ENCODE data around the gene ZSWIM6. TPM values are rescaled to one million over a fixed set of nuclear protein-coding genes. Genes with fewer than 3 reads are reported as not detected.
"Not testable (repeated sequence)": the region's sequence is repeated elsewhere in the genome, so short reads cannot be mapped to it uniquely, and the experiment has no call there.

Gene ZSWIM6
- total RNA-seq, 1 experiment from 2014 or later, result 10.8 TPM

- no peak for DNase-seq (ENCODE audit: low read depth, low spot score)
- Histone ChIP-seq H3K36me3 (ENCODE audit: control insufficient read depth, insufficient read depth, low read length) (no peaks in the 10 kb centered on the region), H3K27ac (ENCODE audit: low read length) (no peak overlapping the region), H3K4me1 (ENCODE audit: control insufficient read depth, insufficient read depth, low read length) (peaks cover 19% of the 10 kb centered on the region; the same call in 1 of the 2 replicates), H3K27me3 (ENCODE audit: control insufficient read depth, insufficient read depth, low read length) (no peaks in the 10 kb centered on the region), H3K9me3 (ENCODE audit: control insufficient read depth, insufficient read depth, low read depth, low read length) (no peaks in the 10 kb centered on the region), H3K4me3 (ENCODE audit: low read depth in 2 of 2, low read length in 2 of 2) (no peak overlapping the region)
- ATAC-seq, result no peak
- intact Hi-C loops (cut with micrococcal nuclease; ENCODE audit: unreplicated experiment), result no loop called here
- no TSS peak for BruUV-seq (replicated peaks)
- no peak for TF ChIP-seq REST (IDR thresholded peaks at IDR 0.05; ENCODE audit: insufficient read depth in 1 of 2, low read depth in 2 of 2, low read length in 1 of 2)
- no peak for TF ChIP-seq SIN3A (IDR thresholded peaks at IDR 0.05; ENCODE audit: borderline replicate concordance, insufficient read depth, low read depth, low read length)
- ChIA-PET CTCF (no interaction called here), POLR2A (no interaction called here)
- in situ Hi-C loops (cut with HindIII; ENCODE audit: low pct_unique_long_range_greater_than_20kb, low sequenced_read_pairs), result no loop called here
Observed at GRCh38 chr5:61405511-61406295, 73.6 kb downstream of the ZSWIM6 start.

- BruUV-seq (replicated peaks); H3K9me3 ChIP-seq (ENCODE audit: control insufficient read depth, insufficient read depth, low read depth, low read length); intact Hi-C loops (cut with micrococcal nuclease; ENCODE audit: unreplicated experiment); H3K27me3 ChIP-seq (ENCODE audit: control insufficient read depth, insufficient read depth, low read length); H3K27ac ChIP-seq (ENCODE audit: low read length); H3K36me3 ChIP-seq (ENCODE audit: control insufficient read depth, insufficient read depth, low read length); CTCF ChIA-PET; in situ Hi-C loops (cut with HindIII; ENCODE audit: low pct_unique_long_range_greater_than_20kb, low sequenced_read_pairs); DNase-seq (ENCODE audit: low read depth, low spot score); H3K4me3 ChIP-seq (ENCODE audit: low read depth in 2 of 2, low read length in 2 of 2); ATAC-seq; POLR2A ChIA-PET: not testable (repeated sequence)
- peaks cover 19% of the 10 kb centered on the region; the same call in 1 of the 2 replicates for H3K4me1 ChIP-seq (ENCODE audit: control insufficient read depth, insufficient read depth, low read length)
Observed at GRCh38 chr5:61406497-61406896, 74.4 kb downstream of the ZSWIM6 start.

GRCh38 chr5:61407706-61408270 is 75.7 kb downstream of the ZSWIM6 start:
- Histone ChIP-seq H3K27me3 (ENCODE audit: control insufficient read depth, insufficient read depth, low read length) (no peaks in the 10 kb centered on the region), H3K4me3 (ENCODE audit: low read depth in 2 of 2, low read length in 2 of 2) (peak overlapping the region in 1 of 2 experiments; percentile 55; a peak in 2 of 4 replicates), H3K27ac (ENCODE audit: low read length) (peak overlapping the region; percentile 71), H3K36me3 (ENCODE audit: control insufficient read depth, insufficient read depth, low read length) (no peaks in the 10 kb centered on the region), H3K4me1 (ENCODE audit: control insufficient read depth, insufficient read depth, low read length) (peaks cover 19% of the 10 kb centered on the region; the same call in 1 of the 2 replicates), H3K9me3 (ENCODE audit: control insufficient read depth, insufficient read depth, low read depth, low read length) (no peaks in the 10 kb centered on the region)
- in situ Hi-C loops (cut with HindIII; ENCODE audit: low pct_unique_long_range_greater_than_20kb, low sequenced_read_pairs), result no loop called here
- ATAC-seq (no peak), DNase-seq (ENCODE audit: low read depth, low spot score) (no peak)
- ChIA-PET POLR2A (no interaction called here), CTCF (no interaction called here)
- no peak for TF ChIP-seq TCF7L2 (IDR thresholded peaks at IDR 0.05; ENCODE audit: low read depth, low read length)
- TF ChIP-seq POLR2AphosphoS5 (IDR thresholded peaks at IDR 0.05; ENCODE audit: low read depth, low read length), result no peak
- TF ChIP-seq CTCF (IDR thresholded peaks at IDR 0.05), result no peak
- no peak for TF ChIP-seq SIN3A (IDR thresholded peaks at IDR 0.05; ENCODE audit: borderline replicate concordance, insufficient read depth, low read depth, low read length)
- TF ChIP-seq REST (IDR thresholded peaks at IDR 0.05; ENCODE audit: insufficient read depth in 1 of 2, low read depth in 2 of 2, low read length in 1 of 2), result no peak
- intact Hi-C loops (cut with micrococcal nuclease; ENCODE audit: unreplicated experiment), result no loop called here
- no TSS peak for BruUV-seq (replicated peaks)
